Stimulated activated CD4-positive, alpha-beta T cell treated with anti-CD3 and anti-CD28 coated beads, TNF-alpha, amount 100 ng/mL, for 48 hours (primary cell): Measurements from ENCODE around the gene HIPK1.

Source experiments
- DNase-seq, 3 donors: peaks; one replicate each; pipeline ENCODE4 v3.0.0-alpha.2; 2020; ENCODE audit warnings: low read depth in 3 of 3

Gene HIPK1

DNA sequence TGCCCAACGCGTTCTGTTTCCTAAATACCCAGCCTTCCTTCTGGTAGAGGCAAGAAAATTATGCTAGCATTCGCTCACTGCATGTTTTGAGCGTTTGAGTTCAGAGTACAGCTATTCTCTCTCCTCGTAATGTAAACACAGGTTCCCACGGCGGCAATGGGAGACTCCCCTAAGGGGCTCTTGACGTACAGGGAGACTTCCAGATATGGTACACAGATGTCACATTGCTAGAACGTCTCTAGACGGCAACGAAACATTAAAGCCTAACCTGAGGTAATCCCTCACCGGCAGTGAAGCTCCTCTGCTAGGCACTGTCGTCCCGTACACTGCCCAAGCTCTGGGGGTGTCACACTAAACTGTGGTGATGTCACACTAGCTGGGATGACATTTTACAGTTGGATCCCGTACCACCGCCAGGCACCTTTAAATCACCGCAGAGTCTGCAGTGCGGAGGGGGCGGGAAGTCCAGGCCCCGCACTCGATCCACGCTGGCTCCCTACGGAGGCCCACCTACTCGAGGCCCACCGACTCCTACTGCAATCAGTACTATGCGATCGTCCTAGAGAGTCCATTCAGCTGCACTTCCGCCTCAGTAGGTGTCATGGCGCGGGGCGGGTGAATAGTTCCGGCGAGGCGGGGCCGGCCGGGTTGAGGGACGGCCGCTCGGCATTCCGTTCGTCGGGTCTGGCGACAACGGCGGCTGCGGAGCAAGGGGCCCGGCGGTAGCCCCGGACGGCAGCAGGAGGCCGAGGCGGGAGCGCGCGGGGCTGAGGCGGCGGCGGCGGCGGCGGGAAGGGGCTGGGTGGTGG lies at the start of gene HIPK1:
HIPK1 (plus strand) TSS at position 384 of the 809 bp plus-strand sequence.
- peak; percentile 82 to 90 (median 87) for DNase-seq

DNA sequence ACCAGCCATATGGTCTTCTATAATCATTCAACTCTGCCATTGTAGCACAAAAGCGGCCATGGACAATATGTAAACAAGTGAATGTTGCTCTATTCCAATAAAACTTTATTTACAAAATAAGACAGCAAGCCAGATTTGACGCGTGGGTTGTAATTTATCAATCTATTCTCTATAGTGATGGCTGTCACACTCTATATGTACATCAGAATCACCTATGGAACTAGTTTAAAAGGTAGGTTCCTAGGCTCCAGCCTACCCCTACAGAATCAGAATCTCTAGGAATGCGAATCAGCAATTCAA lies 49.4 kb upstream of the HIPK1 start:
- DNase-seq = no peak

DNA sequence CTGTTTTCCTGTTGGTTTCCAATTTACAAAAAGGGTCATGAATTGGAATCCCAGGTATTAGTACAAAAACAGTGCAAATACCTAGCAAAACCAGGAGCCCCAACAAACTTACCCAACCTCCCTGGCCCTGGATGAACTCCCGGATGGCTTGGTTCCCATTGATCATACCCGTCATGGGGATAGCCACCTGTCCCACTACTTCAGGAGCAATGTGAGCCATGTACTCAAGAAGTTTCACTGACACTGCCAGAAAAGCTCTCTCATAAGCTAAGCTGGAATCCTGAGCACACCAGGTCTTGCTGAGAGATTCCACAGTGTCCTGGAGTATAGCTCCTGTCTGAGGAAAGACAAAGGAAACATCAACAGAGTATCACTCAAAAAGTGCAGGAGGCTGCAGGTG lies 47.5 kb upstream of the HIPK1 start:
- no peak for DNase-seq

DNA sequence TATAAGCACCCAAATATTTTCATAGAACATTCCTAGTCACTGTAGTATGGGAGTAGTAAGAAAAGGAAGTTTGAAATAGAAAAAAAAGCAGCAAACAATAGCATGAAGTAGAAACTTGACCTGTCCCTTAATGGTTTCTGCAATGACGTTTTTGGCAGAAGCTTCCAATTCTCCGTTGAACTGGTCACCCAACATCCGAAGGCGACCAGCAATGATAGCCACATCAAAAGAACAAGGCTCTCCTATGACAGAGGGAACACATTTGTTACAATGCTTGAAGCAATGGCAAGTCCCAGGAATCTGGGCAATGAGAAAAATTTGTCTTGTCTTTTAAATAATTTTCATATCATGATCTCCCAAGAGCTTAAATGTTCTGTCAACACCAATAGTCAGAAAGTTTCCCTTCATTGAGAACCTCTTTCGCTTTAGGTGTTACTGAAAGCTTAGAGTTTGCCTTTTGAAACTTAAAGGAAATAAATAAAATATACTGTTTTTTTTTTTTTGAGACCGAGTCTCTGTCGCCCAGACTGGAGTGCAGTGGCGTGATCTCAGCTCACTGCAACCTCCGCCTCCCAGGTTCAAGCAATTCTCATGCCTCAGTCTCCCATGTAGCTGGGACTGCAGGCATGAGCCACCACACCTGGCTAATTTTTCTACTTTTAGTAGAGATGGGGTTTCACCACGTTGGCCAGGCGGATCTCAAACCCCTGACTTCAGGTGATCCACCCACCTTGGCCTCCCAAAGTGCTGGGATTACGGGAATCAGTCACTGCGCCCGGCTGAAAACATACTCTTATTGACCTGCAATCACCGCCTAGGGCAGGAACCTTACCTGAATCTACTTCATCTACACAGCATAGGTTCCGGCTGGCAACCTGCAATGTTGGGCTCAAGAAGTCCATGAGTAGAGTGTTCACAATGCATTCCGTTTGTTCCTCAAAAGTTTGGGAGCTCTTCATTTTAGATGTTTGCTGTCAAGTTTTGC lies 42.4 kb upstream of the HIPK1 start:
- DNase-seq = no peak

DNA sequence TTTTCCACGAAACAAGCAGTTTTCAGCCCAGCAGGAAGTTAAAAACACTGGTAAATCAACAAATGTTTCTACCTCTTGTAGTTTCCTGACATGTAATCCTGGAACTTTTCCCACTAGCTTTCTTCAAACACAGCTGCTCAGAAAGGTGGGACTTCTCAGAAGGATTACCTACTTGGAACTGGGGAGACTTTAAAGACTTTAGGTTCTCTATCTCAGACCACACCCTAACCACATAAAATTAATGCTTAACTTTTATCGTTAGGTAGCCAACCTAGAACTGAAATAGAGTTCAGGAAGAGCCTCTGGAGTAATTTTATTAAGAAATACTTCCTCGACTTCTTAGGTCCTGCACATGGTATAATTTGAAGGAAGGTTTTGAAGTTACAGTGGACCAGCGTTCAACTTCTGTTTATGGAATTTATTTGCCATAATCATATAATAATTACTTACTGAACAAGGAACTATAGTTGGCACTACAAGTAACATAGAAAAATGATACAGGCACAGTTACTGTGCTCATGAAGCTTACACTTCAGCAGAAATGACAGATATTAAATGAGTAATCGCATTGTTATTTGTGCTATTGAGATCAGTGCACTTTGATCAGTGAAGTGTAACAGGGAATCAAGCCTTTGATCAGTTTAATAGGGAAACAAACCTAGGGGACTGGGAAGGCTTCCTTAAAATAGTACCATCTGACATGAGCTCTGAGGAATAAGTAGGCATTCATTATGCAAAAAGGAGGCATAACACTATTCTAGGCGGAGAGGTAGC lies 41.5 kb upstream of the HIPK1 start, which contains the start of gene BCL2L15:
BCL2L15 (minus strand) TSS at position 180 of the 774 bp plus-strand sequence. CDS start 206 bp downstream, outside the sequence.
- no peak for DNase-seq

DNA sequence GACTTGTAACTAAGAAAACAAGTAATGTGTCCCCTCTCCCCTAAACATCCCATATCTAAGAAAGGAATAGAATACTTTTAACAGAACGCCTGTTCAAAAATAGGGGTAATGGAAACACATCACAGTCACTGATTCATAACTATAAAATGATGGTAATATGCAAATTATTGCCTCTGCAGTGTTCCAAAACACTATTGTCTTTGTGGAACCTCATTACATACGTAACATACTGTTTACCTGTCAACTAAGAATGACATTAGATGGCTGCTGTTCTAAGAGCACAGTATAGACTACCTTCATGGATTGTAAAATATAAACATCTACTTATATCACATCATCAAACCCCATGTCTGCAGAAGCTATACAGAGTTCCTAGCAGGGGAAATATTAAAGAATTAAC lies 38.3 kb upstream of the HIPK1 start:
- no peak for DNase-seq

DNA sequence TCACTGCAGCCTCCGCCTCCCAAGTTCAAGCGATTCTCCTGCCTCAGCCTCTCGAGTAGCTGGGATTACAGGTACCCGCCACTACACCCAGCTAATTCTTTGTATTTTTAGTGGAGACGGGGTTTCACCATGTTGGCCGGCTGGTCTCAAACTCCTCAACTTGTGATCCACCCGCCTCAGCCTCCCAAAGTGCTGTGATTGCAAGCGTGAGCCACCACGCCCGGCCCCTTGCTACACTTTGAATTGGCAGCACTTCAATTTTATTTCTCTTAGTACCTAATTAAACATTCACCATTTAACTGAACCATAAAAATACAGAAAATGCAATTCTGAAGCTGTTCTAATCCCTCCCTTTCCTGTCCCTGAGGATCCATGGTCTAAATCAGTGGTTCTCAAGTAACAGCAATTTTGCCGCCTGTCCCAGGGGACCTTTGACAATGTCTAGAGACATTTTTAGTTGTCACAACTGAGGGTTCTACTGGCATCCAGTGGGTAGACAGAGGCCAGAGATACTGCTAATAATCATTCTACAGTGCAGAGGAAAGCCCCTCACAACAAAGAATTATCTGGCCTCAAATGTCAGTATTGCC lies 37.4 kb upstream of the HIPK1 start:
- no peak for DNase-seq

DNA sequence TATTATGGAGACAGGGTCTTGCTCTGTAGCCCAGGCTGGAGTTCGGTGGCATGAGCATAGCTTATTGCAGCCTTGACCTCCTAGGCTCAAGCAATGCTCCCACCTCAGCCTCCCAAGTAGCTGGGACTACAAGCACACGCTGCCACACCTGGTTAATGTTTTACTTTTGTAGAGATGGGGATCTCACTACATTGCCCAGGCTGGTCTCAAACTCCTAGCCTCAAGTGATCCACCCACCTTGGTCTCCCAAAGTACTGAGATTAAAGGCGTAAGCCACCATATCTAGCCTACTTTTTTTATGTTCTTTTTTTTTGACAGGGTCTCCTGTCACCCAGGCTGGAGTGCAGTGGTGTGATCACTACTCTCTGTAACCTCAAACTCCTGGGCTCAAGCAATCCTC lies 35.9 kb upstream of the HIPK1 start:
- no peak for DNase-seq

DNA sequence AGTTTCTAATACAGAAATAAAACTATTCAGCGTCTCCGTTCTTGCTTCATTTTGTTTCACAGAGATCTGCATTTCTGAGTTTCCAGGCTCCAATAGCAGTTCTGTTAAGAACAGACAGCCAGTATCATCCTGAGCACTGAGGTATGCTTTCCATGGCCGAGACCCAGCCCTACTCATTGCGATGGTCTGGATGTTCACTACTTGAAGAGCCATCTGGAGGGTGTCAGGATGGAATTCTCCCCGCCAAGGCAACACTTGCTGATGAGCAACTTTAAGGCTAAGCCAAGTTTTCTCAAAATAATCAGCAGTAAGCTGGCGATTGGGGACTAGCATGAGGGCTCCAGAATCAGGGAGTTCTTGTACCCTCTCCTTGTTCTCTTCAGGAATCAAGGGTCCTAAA lies 34.0 kb upstream of the HIPK1 start:
- no peak for DNase-seq

DNA sequence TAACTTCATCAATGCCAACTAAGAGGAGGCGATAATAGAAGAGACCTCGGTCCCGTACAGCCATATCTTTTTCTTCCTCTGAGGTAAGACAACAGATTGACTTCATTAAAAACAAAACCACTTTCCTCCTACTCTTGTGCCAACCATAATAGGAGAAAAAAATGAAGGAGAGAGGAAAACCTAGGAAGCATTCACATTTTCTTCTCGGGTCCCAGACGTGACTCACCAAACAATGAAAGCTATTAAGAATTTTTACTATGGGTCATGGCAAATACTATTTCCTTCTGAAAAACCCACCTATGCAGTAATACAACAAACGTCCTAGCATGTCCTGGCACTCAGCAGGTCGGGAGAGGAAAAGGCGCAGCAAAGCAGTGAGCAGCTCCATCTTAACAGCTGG lies 33.2 kb upstream of the HIPK1 start:
- no peak for DNase-seq

DNA sequence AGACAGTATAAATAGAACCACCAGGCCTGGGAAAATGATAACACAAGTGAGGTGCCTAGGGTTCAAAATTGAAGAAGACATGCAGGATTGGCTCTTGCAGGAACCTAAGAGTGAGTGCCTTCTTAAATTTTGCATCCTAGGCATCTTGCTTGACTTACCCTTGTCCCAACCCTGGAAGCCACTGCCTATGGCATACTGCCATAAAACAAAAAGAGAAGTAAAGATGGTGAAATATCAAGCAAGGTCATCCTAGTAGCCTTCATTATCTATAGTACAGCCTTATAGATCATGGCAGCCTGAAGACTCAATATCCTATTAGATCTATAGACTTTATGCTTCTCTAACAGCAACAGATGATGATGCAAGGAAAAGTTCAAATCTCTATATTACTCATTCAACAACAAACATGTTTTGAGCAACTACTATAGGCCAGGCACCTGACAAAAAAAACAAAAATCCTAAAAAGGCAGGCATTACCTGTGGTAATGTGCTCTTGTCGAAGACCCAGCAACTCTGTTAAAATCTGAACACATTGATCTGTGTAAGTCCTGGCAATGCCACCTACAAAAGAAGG lies 30.8 kb upstream of the HIPK1 start:
- DNase-seq = no peak

DNA sequence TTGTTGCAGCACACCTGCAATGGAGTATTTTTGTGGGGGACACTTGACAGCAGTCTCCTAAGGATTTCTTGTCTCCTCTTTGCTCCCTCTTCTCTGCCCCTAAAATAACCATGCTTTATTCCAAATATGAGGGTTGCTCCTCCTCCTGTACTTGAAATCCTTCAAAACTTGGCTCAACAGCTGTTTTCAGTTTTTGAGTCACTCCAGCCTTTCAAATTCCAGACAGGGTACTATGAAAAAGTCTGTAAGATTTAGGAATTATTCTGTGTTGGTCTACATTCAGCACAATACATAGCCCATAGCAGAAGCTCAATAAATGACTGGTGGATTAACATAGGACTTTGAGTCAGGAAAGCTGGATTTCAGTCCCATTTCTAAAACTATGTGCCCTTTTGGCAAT lies 30.0 kb upstream of the HIPK1 start:
- DNase-seq = no peak

DNA sequence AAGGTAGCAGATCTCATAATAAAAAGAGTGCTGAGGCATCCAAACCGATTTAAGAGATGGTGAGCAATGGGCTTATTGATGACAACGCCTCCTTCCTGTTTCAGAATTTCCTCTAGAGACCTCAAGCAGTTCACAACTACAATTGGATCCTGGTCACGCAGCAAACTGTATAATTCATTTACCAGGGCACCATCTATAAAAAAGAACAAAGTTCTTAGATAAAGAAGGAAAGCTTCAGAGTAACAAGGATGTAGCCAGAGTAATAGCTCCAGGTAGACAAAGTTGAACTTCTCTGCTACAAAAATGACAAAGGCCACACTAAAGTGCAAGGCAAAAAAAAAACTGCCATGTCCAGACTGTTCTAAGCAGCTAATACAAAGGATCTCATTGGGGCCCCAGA lies 27.9 kb upstream of the HIPK1 start:
- DNase-seq = no peak

DNA sequence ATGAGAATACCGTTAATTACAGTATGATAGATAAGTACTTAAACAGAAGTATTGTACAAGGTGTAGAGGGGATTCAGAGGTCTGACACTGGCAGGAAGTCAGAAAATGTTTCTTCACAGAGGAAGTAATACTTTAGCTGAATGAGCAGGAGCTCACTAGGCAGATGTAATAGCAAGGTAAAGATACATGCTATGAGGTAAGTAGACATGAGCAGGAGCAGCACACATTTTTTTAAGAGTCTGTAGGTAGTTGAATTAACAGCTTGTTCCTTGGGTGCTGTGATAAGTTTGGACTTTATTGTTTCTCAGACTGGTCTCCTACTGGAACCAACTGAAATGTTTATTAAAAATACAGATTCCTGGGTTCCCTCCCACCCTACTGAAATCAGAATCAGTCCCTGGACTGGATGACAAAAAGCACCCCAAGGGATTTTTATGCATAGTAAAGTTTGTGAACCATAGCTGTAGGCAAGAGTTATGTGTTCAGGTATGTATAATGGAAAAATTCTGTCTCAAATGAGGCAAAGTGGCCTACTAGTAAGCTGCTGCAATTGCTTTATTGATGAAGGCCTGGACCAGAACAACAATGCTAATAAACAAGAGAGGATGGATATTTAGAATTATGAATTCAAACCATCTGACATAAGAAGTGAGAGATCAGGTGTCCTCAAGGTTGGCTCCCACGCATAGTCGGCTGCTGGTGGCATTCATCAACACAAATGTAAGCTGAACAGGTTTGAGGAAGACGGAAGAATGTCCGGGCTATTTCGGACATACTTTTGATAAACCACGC lies 25.4 kb upstream of the HIPK1 start:
- no peak for DNase-seq

DNA sequence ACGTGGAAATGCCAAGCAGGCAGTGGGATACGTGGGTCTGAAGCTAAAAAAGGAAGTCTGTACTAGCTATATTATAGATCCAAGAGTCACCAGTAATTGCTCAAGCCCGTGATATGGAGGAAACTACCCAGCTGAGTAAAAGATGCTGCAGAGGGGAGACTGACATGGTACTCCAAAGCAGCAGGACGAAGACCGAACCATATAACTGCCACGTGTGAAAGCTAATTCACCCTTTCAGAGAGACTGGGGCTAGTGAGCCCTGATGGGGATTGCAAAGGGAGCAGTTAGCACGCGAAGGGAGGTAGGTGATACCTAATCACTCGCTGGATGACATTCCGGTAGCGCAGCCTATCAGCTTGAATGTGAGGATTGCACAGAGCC lies 24.8 kb upstream of the HIPK1 start:
- DNase-seq = peak in 1 of 3 donors; percentile 47

DNA sequence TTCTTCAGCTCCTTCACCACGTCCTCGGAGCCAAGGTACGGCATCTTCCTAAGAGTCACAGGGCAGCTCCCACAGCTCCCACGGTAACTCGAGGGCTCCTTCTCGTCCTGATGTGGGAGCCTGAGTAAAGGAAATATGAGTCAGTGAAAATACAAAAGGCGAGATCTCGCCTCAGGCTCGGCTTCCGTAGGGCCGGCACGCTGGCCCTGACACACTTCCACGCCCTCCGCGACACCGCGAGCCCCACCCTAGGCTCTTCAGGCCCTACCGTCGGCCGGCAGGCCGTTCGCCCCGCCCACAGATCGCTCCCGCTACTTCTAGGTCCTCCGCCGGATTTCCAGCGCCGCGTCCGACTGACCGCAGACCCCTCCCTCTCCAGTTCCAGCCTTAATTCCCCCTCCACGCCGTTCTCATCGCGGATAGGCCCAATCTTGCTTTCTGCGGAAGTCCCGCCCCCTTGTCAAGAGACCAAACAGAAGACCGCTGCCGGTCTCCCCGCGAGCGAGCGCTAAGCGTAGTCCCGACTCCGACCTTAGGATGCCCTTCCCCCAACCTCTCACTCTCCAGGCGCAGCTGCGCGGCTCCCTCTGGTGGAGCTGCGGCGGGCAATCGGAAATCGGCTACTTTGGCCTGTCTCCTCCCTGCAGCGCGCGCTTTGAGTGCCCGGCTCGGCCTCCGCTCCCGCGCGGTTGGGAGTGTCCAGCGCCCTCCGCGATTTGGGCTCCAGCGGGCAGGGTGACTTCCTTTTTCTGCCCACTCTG lies 24.3 kb upstream of the HIPK1 start, which contains the start of the genes AP4B1 and DCLRE1B:
AP4B1 (minus strand) TSS at position 126 of the 761 bp plus-strand sequence; CDS start at position 44, 82 bp downstream.
DCLRE1B (plus strand) TSS at position 653 of the 761 bp plus-strand sequence. CDS start 261 bp downstream, outside the sequence.
- DNase-seq = peak; percentile 97 to 98 (median 97)

DNA sequence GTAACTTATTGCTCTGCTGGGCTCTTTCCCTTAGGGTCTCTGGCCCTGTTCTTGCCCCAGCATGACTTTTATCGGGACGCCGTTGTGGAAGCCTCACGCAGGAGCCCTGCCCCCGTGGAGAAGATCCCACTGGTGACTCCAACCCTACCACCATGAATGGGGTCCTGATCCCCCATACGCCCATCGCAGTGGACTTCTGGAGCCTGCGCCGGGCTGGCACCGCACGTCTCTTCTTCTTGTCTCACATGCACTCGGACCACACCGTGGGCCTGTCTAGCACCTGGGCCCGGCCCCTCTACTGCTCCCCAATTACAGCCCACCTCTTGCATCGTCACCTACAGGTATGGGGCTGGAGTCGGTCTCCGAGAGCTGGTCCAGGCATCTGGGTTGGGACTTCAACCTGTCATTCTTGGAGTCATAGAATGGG lies 23.7 kb upstream of the HIPK1 start:
- DNase-seq = no peak

DNA sequence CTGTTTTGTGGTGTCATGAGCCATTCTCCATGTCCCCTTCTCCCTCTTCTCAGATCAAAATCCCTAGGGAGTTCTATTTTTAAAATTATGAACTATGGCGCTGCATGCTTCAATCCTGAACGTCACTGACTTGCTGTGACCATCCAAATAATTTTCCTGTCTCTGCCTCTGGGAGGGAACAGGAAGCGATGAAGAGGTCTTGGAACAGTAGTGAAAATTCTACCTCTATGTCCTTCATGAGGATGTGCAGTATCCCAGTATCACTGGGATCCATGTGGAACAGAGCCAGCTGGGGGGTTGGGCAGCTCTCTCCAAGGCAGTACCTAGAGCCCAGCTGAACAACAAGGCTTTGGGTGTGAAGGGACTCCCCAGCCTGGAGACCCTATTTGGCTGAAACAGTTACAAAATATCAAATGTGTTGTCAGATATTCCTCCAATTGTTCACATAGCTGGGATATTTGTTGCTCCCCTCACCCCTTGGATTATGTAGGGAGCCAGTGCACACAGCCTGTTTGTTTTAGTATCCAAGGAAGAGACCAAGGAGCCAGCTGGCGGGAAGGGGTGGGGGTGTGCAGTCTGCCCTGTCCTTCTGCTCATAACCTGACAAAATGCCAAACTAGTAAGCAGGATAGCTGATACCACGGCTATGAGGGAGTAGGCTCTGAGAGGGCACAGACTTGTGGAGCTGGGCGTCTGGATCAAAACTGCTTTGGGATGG lies 16.4 kb upstream of the HIPK1 start:
- no peak for DNase-seq

DNA sequence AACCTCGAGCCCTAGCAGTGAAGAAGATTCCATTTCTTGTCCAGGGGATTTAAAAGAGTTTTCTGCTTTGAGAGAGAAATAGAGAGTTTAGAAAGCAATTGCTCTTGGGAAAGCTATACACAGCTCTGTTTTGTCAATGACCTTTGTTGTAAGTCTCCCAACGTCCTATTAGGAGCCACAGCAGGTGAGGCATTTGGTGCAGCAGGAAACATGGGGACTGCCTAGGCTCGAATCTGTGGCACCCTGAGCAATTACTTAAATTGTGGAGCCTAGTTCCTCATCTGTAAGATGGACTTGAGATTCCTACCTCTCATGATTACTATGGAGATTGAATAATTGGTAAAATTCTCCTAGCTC lies 15.8 kb upstream of the HIPK1 start:
- DNase-seq = no peak
